Measurements from ENCODE around the gene PDE4B. TPM values are rescaled to one million over a fixed set of nuclear protein-coding genes. Genes with fewer than 3 reads are reported as not detected.

Gene PDE4B
- total and polyA plus RNA-seq, 10 of the 15 experiments (the other 5 are each of a cell fraction or from before 2014, with no cell fraction given), result 3.0 to 13.2 (median 5.7) TPM

- 0 out of 2 replicates have a peak, but pooled peaks have one; percentile 14 for TF ChIP-seq RAD21 (IDR thresholded peaks at IDR 0.05; ENCODE audit: insufficient read depth, low read depth, low read length)
- TF ChIP-seq SIN3A (IDR thresholded peaks at IDR 0.05; ENCODE audit: low read depth, low read length), result no peak
Observed at GRCh38 chr1:66374148-66374547, 581.5 kb downstream of the PDE4B start (continued).

DNA sequence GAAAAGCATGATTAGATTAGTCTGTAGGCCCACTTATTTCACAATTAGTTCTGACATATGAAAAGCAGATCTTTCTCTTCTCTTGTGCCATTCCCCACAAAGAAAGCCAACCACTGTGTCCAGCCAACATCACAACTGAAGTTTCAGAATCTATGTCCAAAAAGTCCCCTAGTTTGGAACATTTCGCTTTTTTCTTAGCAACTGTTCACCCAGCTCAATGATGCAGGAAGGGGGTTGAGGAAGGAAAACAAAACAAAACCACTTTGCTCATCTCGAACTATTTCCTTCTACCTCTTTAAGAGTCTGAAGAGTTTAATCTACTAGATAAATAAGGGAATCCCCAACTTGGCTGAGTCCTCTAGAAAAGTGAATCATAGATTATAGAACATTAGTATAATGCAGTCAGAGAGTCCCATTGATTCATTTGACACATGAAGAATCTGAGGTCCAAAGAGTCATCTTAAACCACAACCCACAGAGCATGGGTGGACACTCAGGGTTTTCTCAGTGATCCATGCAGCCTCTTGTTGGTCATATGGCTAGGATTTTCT lies 581.9 kb downstream of the PDE4B start:
- SMC1A ChIA-PET (ENCODE audit: uncharacterized antibody, unreplicated experiment), result interaction anchor here (0.6 to 23.1 kb wide), 20 partner anchors 7 to 127 kb away, joined by 3 to 463 read pairs (median 14); no protein-coding TSS in a partner anchor
- in situ Hi-C loops (cut with MboI), result loop anchor here (25.0 kb wide), 2 partner anchors 563 to 788 kb away; partner anchors contain the start of gene IL23R
- no peak for TF ChIP-seq HCFC1 (IDR thresholded peaks at IDR 0.05; ENCODE audit: low read length)
- TF ChIP-seq BCL3 (IDR thresholded peaks at IDR 0.05; ENCODE audit: borderline replicate concordance, insufficient read depth, low read depth, low read length, poor library complexity, severe bottlenecking), result no peak
- no peak for TF ChIP-seq KLF5 (IDR thresholded peaks at IDR 0.05; ENCODE audit: partially characterized antibody)
- TF ChIP-seq CHD4 (IDR thresholded peaks at IDR 0.05), result no peak
- no peak for TF ChIP-seq FOXK2 (IDR thresholded peaks at IDR 0.05)
- no peak for TF ChIP-seq YBX1 (IDR thresholded peaks at IDR 0.05)
- TF ChIP-seq CHD2 (IDR thresholded peaks at IDR 0.05; ENCODE audit: borderline replicate concordance, low read depth, low read length), result peak; percentile 63
- TF ChIP-seq, protein P1, sequence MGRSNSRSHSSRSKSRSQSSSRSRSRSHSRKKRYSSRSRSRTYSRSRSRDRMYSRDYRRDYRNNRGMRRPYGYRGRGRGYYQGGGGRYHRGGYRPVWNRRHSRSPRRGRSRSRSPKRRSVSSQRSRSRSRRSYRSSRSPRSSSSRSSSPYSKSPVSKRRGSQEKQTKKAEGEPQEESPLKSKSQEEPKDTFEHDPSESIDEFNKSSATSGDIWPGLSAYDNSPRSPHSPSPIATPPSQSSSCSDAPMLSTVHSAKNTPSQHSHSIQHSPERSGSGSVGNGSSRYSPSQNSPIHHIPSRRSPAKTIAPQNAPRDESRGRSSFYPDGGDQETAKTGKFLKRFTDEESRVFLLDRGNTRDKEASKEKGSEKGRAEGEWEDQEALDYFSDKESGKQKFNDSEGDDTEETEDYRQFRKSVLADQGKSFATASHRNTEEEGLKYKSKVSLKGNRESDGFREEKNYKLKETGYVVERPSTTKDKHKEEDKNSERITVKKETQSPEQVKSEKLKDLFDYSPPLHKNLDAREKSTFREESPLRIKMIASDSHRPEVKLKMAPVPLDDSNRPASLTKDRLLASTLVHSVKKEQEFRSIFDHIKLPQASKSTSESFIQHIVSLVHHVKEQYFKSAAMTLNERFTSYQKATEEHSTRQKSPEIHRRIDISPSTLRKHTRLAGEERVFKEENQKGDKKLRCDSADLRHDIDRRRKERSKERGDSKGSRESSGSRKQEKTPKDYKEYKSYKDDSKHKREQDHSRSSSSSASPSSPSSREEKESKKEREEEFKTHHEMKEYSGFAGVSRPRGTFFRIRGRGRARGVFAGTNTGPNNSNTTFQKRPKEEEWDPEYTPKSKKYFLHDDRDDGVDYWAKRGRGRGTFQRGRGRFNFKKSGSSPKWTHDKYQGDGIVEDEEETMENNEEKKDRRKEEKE (IDR thresholded peaks at IDR 0.05), result no peak
- TF ChIP-seq SUZ12 (IDR thresholded peaks at IDR 0.05; ENCODE audit: unreplicated experiment), result no peak
- 0 out of 2 replicates have a peak, but pooled peaks have one; percentile 25 for TF ChIP-seq ASH2L (IDR thresholded peaks at IDR 0.05; ENCODE audit: borderline replicate concordance, low read depth)
- TF ChIP-seq SMARCA5 (IDR thresholded peaks at IDR 0.05), result no peak
- peak; percentile 64; the same call in 1 of the 2 replicates for TF ChIP-seq ZBED1 (IDR thresholded peaks at IDR 0.05; ENCODE audit: borderline replicate concordance)
- TF ChIP-seq NFYA (IDR thresholded peaks at IDR 0.05; ENCODE audit: borderline replicate concordance, low read depth, low read length), result no peak
- no peak for TF ChIP-seq RAD51 (IDR thresholded peaks at IDR 0.05)
- no peak for TF ChIP-seq HSF1 (IDR thresholded peaks at IDR 0.05; ENCODE audit: low read depth, low read length)
- peak; percentile 73; the same call in 1 of the 2 replicates for TF ChIP-seq NBN (IDR thresholded peaks at IDR 0.05)

More for the DNA sequence above, 581.9 kb downstream of the PDE4B start:
- H4K20me1 ChIP-seq (ENCODE audit: control insufficient read depth, insufficient read depth), result no peaks in the 10 kb centered on the region
- intact Hi-C loops (cut with micrococcal nuclease; ENCODE audit: unreplicated experiment), result loop anchor here (1.0 to 10.0 kb wide), 10 partner anchors 22 to 560 kb away; no protein-coding TSS in a partner anchor
- H3K36me3 ChIP-seq (ENCODE audit: control insufficient read depth in 2 of 2, insufficient read depth in 2 of 2, low read length in 1 of 2), result peaks cover 5% of the 10 kb centered on the region in 2 experiments; a peak in 3 of 4 replicates
- RAD21 ChIA-PET (ENCODE audit: unreplicated experiment), result interaction anchor here (0.7 to 7.5 kb wide), 24 partner anchors 8 to 132 kb away, joined by 3 to 163 read pairs (median 6); no protein-coding TSS in a partner anchor
- peak overlapping the region; percentile 92 for H3K27ac ChIP-seq (ENCODE audit: control insufficient read depth, insufficient read depth)
- CTCF ChIA-PET, result interaction anchor here (0.8 to 24.3 kb wide), 19 partner anchors 13 to 127 kb away, joined by 3 to 396 read pairs (median 12); no protein-coding TSS in a partner anchor
- peak; percentile 66 for ATAC-seq
- POLR2A ChIA-PET, result interaction anchor here (0.6 to 3.7 kb wide), 7 partner anchors 10 to 92 kb away, joined by 4 to 19 read pairs (median 7); no protein-coding TSS in a partner anchor
- no peak overlapping the region for H2AFZ ChIP-seq (ENCODE audit: control insufficient read depth, low read depth, low read length)
- no peaks in the 10 kb centered on the region for H3K27me3 ChIP-seq (replicated peaks in 1 of 2; ENCODE audit: control insufficient read depth in 2 of 2, insufficient read depth in 2 of 2, low read length in 1 of 2)
- DNase-seq (ENCODE audit: low read depth, low spot score), result peak; percentile 96
- peak overlapping the region; percentile 73 for H3K4me2 ChIP-seq (ENCODE audit: control insufficient read depth, insufficient read depth)
- peak; percentile 56 for FAIRE-seq
- BruUV-seq (replicated peaks), result no TSS peak
- H3K4me1 ChIP-seq (ENCODE audit: control insufficient read depth, insufficient read depth, low read length), result peaks cover 65% of the 10 kb centered on the region
- no peaks in the 10 kb centered on the region; the same call in 2 of the 3 replicates for H3K9me3 ChIP-seq (replicated peaks; ENCODE audit: control insufficient read depth, insufficient read depth, low read length)
- no peaks in the 10 kb centered on the region for H3K79me2 ChIP-seq (ENCODE audit: control insufficient read depth, insufficient read depth, low read length)
- 0% methylated on average over 2 of the region's 2 CpGs for WGBS (ENCODE audit: insufficient coverage, insufficient replicate concordance, low lambda C conversion rate, missing lambda C conversion rate)
- peak overlapping the region; percentile 24; the same call in 1 of the 2 replicates for H3K9ac ChIP-seq (ENCODE audit: control insufficient read depth, insufficient read depth, low read length)
- H3K4me3 ChIP-seq, result no peak overlapping the region

All from GM12878 (cell line).